Activated CD8-positive, alpha-beta memory T cell treated with anti-CD3 and anti-CD28 coated beads for 48 hours (primary cell): Measurements from ENCODE around the gene CA9.

ENCODE experiments used
- DNase-seq, 3 experiments: peaks; one replicate each; pipeline ENCODE4 v3.0.0-alpha.2; 2020; ENCODE audit warnings: low read depth in 2 of 3, low spot score in 2 of 3

Gene CA9

GRCh38 chr9:35675204-35675603, 1.5 kb downstream of the CA9 start:
- DNase-seq = no peak

GRCh38 chr9:35675732-35676392, 2.1 kb downstream of the CA9 start:
- DNase-seq = no peak

- DNase-seq = no peak
Observed at GRCh38 chr9:35679091-35679490, 5.4 kb downstream of the CA9 start.

GRCh38 chr9:35679766-35680330, 6.1 kb downstream of the CA9 start:
- no peak for DNase-seq

GRCh38 chr9:35680331-35681105, 6.8 kb downstream of the CA9 start:
- DNase-seq = no peak

- DNase-seq = no peak
Observed at GRCh38 chr9:35681341-35682002, 7.7 kb downstream of the CA9 start.

- no peak for DNase-seq
Observed at GRCh38 chr9:35682051-35682450, 8.3 kb downstream of the CA9 start.

GRCh38 chr9:35682520-35683315, 9.0 kb downstream of the CA9 start:
- no peak for DNase-seq

- DNase-seq = no peak
Observed at GRCh38 chr9:35683323-35683722, 9.6 kb downstream of the CA9 start.

- no peak for DNase-seq
Observed at GRCh38 chr9:35684921-35685320, 11.2 kb downstream of the CA9 start.

- DNase-seq = no peak
Observed at GRCh38 chr9:35685506-35685905, 11.8 kb downstream of the CA9 start.

GRCh38 chr9:35686222-35687203, 12.8 kb downstream of the CA9 start:
- DNase-seq = no peak

- DNase-seq = no peak
Observed at GRCh38 chr9:35687306-35687705, 13.6 kb downstream of the CA9 start.

- DNase-seq = no peak
Observed at GRCh38 chr9:35687972-35688557, 14.3 kb downstream of the CA9 start.

GRCh38 chr9:35688558-35689541, 15.1 kb downstream of the CA9 start:
- no peak for DNase-seq

GRCh38 chr9:35689542-35690293, 16.0 kb downstream of the CA9 start, which contains the start of gene TPM2:
Gene TPM2, minus strand, starts transcription at chr9:35689925. Its CDS starts 108 bp downstream, at chr9:35689817.
- DNase-seq = no peak

GRCh38 chr9:35690294-35690613, 16.5 kb downstream of the CA9 start:
- DNase-seq = no peak
